ENCODE measurements around the gene UNC5C.

Gene UNC5C

DNA sequence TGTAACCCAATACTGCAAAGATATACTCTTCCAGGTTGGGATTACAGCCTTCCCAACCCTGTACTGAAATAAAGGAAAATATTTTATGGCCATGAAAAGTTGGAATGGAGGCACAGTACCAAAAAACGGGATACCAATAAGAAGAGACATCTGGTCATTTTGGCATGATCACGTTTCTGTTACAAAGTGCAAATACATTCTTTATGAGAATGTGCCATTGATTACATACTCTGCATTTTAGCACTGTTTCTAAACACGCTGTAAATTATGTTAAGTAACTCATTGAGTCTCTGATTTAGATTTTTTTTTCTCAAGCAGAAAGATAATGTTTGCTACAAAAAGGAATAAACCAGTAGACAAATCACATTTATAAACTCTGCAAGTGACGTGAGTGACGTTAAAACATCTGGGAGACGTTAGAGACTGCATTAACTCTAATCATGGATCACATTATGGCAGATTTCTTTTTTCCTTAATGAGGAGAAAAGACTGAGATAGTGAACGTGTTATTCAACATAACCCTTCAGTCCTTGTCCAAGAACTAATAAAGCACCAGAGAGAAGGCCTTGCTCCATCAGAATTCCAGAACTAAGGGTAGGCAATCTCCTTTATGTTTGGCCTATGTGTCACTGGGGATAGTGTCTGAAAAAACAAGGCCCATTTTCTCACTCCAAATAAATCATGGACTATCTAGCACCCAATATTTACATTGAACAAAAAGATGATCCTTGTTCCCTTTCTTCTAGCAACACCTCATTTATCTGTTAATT is 31.0 kb downstream of the UNC5C start:
- DNase-seq (ENCODE audit: low read depth) = no peak

DNA sequence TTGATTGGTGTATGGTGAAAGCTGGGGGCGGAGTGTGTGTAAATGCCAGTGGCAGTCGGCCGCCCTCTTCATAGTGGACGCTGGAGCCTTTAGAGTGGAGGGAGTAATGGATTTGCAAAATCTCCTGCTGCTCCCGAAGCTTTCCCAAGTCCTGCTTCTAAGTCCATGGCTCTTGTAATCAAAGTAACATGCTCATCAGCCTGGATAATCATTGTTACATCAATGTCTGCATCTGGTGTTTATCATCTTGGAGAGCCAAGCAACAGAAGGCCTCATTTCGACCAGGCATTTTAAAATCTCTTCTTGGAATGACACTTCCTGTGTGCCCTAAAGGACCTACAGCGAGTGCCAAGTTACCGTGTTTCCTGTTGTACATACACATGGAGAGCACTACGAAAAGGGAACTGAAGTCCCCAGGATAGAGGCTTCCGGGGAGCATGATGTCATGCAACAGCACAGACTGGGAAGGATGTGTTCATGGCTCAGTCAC is 32.2 kb downstream of the UNC5C start:
- no peak for DNase-seq (ENCODE audit: low read depth)

DNA sequence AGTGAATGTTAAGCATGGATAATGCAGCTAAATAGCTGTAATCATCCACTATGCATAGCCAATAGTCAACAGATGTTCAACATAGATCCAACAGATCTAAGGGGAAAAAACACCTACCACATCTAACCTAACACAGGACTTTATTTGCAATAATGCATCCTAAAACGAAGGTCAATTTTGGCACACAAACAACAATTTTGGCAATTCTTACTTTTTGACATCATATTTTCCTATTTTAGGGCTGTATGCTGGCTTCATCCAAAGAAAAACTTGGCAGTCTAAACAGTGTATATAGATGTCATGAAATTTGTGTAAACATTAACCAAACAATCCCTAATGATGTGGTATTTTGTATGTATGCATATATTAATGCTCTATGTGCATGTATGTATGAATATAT is 33.2 kb downstream of the UNC5C start:
- no peak for DNase-seq (ENCODE audit: low read depth)

DNA sequence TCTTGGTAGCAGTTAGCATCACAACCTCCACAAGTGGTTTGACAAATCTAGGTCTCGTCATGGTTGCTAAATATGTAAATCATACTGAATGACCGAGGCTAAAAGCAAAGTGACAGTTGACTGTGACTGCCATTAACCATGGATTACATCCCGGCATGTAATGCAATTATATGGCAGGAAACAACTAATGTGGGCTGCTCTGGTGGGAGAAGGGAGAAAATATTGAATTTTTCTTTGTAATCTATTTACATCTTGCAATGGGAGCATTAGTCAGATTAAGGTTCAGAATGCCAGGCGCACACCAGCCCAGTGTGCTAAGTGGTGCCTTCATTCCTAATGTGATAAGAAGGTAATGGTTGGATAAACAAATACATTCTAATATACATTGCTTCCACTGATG is 35.8 kb downstream of the UNC5C start:
- no peak for DNase-seq (ENCODE audit: low read depth)

DNA sequence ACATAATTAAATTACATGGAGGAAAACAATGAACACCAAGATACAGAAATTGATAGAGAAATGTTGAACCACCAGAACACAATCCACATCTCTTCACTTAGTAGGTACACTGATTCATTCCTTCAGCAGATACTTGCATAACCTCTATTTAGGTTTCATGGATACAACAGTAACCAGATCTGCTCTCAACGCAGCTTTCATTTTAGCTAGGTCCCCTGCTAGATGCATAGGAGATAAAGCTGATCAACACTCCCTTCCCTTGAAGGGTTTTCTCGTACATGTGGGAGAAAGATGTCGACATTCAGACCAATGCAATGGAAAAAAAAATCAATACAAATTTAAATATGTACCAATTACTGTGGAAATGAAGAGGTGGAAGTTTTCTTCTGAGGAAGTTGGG is 37.3 kb downstream of the UNC5C start:
- DNase-seq (ENCODE audit: low read depth) = no peak

DNA sequence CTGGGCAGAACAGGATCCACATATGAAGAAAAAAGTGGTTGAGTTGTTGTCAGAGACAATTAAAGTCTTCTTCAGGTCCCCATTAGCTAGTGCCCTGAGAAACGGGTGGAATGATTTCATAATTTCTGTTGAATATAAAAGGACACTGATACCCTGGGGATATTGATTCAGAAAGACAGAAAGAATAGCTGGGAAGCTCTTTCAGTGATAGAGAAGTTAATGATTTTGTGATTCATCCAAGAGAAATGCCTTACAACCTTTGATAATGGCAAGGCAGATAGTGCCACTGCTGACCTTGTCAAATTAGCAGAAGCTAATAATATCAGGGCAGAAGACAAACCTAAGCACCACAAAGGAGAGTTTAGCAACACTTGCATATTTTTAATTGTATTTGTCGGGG is 37.9 kb downstream of the UNC5C start:
- no peak for DNase-seq (ENCODE audit: low read depth)

DNA sequence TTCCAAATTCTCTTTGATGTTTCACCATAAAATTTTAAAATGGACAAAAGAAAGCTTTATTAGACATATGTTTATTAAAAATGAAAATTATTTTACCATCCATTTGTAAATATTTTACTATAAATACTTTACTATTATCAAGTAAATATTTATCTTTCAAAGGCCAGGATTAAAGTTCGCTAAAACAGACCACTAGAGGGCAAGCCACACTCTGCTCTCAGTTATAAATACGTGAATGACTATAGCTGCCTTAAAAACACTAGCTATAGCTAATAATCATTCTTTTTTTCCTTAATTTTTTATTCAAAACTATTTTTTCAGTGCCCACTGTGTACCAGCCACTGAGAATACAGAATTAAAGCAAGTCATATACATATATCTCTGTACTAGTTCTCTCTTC is 38.6 kb downstream of the UNC5C start:
- no peak for DNase-seq (ENCODE audit: low read depth)

DNA sequence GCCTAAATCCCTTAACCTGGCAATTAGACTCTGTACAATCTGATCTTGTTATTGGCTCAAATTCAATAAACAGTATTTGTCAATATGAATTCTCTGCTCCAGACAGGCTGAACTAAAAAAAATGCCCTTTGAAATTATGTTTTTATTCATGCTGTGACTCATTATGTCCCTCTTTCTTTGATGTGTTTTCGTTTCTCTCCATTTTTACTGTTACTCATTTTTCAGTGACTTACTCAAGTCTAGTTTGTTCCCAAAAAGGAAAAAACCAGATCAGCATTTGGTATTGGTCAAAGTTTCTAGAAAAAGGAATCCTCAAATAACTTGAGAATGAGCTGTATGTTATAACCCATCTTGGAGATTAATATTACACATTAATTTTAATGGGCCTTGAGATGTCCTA is 40.4 kb downstream of the UNC5C start:
- DNase-seq (ENCODE audit: low read depth) = no peak

DNA sequence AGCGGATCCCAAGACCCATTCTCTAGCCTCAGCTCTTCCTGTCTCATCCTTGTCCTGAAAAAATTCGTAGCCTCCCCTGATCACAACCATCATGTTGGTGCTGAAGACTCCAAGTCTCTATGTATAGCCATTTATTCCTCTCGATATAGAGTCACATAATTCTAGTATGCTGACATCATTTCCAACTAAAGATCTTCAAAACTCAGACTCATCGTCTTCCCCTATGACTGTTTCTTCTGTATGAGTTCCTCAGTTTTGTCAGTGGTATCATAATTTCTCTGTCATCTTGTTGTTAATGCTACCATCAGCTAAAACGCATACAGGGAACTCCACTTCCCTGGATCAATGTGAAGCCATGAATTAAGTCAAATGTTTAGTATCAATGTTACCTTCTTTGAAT is 41.2 kb downstream of the UNC5C start:
- no peak for DNase-seq (ENCODE audit: low read depth)

DNA sequence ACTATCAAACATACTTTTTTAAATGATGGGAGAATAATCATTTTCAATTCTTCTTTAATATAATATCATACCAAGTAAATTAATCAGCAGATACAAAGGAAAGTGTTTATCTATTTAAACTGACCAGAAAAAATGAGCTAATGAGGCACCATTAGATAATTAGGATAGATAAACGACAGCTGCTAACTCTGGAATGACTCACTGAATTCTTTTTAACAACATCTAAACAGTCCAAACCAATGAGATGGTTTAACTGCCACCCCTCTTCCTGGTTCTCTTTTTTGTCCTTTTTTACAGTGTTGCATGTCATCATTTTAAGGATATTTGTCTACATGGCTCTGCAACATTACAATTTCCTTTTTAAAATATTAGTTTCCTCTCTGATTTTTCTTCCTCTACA is 41.6 kb downstream of the UNC5C start:
- DNase-seq (ENCODE audit: low read depth) = no peak

DNA sequence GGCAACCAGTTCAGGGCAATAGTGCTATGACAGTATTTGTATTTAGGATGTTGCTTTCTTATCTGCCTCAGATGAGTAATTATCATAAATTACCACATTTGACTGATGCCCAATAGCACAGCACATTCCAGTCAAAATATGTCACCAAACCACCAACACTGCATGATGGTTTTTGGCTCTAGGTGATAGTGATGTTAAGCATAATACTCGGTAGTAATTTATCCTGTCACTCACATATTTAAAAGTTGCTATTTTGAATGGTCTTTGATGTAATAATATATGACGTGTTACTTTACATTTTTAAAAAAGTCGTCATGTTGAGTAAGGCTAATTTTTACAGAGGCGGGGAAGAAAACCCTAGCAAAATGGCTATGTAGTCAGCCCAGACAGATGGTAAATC is 42.5 kb downstream of the UNC5C start:
- DNase-seq (ENCODE audit: low read depth) = no peak

DNA sequence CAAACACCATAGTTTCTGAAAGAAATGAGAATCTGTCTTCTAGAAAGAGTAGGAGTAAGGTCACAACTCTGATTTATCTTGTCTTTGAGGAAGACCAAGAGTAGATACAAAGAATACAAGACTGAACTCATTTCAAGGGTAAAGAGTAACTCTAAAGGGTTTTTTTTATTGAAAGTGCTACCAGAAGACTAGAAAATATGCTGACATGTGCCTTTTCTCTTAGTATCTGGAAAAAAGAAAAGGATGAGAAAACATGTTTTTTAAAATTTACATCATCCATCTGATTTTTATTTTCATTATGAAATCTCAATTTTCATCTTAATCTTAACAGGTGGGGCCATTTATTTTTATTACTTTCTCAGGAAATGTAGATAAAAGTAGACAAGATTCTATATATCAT is 43.0 kb downstream of the UNC5C start:
- DNase-seq (ENCODE audit: low read depth) = no peak

DNA sequence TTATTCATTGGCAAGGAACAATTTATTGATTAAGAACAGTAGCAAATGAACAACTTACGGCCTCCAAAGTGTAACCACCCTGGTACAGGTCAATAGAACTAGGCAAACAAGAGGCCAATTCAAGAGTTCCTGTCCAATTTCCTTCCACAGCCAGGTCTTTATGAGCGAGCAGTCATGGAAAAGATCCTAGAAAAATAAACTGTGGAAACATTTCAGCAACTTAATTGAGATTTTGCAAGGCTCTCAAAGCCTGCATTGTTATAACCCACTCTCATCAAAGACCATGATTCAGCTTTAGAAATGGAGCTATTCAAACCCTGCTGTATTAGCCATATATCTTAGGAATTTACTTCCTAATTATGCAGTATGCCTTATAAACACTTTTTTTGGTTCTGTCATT is 43.6 kb downstream of the UNC5C start:
- DNase-seq (ENCODE audit: low read depth) = no peak

DNA sequence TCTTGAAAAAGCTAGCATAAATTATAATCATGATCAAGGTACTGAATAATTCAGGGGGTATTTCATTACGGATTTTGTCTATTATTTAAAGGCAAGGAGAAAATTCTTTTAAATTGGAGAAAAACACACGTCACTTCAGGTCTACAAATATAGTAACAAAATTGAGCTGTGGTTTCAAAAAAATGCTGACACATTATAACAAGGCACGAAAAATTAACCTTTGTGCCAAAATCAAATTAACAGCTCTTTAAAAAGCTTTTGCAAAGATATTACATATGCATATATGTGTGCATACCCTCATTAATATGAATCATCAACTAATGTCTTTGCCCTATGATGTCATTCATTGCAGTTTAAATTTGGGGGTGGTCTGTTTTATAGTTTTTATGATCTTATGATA is 44.3 kb downstream of the UNC5C start:
- DNase-seq (ENCODE audit: low read depth) = no peak

DNA sequence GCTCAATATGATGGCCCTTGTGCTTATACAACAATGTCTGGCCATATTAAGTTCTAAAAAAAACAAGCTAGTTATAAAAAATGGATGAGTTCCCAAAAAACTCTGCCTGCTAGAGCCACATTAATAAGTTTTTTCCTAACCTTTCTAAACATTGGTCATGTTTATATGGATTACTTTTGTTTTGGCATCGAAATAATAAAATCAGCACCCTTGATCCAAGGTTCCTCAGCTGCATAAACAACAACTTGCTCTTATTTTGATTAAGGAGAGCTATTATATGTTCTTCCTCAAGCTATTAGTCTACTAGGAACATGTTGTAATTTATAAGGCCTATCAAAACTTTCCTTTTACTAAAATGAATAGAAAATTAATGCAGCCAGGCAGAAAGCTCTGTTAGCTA is 48.4 kb downstream of the UNC5C start:
- no peak for DNase-seq (ENCODE audit: low read depth)

DNA sequence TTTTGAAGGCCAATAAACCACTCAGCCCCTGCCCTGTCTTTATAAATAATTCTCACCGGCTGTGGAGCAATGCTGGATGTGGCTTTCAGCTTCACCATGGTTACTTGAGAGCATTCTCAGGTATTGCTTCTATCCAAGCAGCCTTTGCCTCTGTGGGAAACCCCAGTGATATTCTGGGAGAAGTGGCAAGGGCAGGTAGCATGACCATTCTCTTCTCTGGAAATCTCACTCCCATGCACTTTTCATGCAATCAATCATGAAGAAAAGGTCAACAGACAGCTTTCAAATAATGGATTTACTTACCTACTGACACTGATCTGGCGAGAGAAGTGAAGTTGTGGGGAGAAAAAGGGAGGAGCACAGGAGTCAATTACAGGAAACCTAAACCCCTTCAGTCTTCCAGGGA is 49.5 kb downstream of the UNC5C start:
- DNase-seq (ENCODE audit: low read depth) = no peak

DNA sequence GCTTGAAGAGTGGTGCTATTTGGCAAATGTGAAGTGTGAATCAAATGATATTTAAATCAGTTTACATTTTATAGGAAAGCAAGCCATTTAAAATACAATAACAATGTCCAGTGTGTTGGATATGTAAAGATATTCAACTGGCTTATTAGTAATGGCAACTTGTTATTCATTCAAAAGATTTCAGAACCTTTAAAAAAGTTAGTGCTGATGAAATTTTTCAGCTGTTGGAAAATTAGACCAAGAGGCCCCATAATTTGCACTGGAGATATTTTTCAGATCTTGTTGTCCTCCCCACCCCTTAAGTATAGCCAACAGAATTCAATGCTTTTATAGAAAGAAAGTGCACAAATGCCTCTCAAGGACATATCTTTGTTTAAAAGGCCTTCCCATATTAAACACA is 54.6 kb downstream of the UNC5C start:
- DNase-seq (ENCODE audit: low read depth) = no peak

DNA sequence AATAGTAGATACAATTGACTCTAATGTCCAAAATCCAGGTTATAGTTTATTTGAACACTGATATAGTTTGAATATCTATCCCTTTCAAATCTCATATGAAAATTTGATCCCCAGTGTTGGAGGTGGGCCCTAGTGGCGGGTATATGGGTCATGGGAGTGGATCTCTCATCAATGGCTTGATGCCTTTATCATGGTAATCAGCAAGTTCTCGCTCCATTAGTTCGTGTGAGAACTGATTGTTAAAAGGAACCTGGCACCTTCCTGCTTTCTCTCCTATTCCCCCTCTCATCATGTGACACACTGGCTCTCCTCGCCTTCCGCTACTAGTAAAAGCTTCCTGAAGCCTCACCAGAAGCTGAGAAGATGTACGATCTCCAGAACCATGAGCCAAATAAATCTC is 70.1 kb downstream of the UNC5C start:
- DNase-seq (ENCODE audit: low read depth) = no peak

DNA sequence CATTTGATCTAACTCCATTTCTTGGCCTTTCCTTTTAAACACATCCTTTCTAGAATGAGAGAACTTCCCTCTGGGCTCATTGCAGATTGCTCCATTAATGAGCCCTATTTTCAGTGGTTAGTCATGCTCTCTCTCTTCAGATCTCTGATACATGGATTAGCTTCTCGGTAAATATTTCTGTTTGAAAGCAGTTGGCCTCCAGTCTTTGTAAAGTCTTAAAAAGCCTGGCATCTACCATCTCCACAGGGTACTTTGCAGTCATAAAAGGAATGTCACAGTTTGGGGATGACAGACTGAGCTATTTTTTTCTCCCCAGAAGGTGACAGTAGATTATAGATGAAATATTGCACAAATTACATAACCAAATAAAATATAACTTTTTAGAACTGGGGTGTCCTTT is 72.7 kb downstream of the UNC5C start:
- no peak for DNase-seq (ENCODE audit: low read depth)

DNA sequence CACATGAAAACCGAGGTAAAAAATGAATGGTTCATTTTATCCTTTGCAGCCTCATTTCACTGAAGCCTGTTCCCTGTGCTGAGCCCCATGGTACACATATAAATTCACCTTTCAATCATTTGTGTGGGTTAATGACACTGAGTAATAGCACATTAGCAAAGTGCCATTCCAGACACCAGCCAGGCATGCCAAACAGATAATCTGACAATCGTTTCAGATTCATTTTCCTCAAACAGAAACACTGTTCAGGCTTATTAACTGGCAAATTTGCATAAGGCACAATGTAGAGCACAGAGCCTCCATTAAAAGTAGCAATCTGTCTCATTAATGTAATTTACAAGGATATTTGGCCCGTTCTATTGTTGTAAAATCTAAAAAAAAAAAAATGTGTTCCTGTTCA is 76.2 kb downstream of the UNC5C start:
- no peak for DNase-seq (ENCODE audit: low read depth)

DNA sequence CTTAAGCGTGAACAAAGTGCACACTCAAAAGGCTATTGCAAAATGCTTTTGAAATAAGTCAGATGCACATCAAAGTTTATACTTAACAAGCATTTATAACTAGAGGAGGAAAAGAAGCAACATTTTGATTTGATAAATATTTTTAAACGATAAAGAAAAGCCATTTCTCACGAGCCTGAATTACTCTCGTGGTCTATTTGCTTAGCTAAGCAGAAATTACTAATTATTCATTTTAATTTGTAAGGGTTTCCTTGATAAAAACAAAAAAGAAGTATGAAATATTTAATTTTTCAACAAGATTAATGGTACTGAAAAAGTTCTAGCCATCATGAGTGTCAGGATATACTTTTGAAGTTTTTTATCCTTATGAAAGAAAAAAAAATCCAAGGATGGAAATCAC is 78.2 kb downstream of the UNC5C start:
- no peak for DNase-seq (ENCODE audit: low read depth)

DNA sequence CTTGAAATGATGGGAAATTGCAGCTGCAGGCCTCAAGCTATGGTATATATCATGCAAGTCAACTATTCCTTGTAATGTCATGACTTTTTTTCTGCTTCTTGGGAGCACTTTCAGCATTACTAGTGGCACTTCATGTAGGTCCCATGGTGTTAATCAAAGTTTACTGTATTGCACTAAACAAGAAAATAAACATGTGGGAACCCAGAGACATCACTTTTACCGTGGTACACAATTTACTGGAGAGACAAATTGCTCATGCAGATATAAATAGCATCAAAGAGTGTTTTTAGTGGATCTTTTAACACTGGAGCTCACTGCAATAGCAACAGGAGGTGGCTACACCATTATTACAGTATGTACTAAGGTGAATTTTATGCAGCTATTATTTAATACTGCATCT is 79.2 kb downstream of the UNC5C start:
- no peak for DNase-seq (ENCODE audit: low read depth)

DNA sequence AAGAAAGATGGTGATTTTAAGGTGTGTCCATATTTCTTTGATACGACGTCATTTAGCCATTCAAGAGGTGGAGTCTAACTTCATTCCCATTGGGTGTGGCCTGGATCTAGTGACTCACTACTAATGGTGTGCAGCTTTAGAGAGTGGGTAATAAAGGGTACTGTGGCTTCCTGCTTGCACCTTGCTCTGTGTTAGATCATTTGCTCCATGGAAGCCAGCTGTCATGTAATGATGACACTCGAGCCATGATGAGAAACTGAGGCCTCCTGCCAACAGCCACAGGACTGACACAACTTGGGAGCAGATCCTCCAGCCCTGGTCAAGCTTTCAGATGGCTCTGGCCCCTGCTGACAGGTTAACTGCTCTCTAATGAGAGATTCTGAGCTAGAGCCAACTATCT is 82.0 kb downstream of the UNC5C start:
- DNase-seq (ENCODE audit: low read depth) = no peak

DNA sequence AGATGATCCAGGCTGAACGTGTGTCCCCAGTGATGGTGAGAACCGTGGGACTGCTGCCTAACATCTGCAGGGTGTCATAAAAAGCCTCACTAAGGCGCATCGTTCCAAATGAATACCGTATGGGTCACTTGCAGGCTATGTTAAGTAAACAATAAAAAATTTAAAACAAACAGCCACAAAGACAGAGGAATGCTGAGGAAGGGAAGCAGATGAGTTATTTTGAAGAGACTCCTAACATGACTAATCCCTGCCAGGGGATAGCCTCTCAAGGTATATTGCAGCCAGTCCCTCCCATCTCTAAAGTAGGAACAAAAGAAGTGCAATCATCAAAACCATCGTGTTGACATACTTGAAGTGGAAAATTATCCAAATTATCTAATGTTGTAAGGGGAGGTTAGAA is 83.8 kb downstream of the UNC5C start:
- no peak for DNase-seq (ENCODE audit: low read depth)

DNA sequence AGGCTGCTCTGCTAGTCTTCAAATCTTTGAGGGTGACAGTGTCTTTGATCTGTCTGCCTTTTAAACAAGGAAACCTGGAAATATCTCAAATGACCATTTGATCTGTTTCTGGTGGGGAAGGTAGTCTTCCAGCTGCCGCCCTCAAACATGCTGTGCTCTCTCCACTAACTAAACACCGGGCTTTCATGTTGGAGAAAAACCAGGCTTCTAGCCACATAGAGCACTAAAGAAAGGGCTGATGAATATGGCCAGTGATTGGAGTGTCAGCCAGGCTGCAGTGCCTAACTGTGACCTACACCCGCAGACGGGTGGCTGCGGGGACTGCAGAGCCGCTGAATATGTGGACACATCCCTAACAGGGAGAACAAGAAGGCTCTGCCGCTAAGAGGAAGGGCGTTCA is 85.9 kb downstream of the UNC5C start:
- DNase-seq (ENCODE audit: low read depth) = no peak
